GM18502 (cell line): Measurements from ENCODE around the gene C1QTNF6.

Source experiments
- ATAC-seq: cut with Tn5 transposase; IDR thresholded peaks from one replicate; pipeline ENCODE4 v1.9.1; 2021; ENCODE audit warnings: mild to moderate bottlenecking; ENCODE audit not compliant: unreplicated experiment, poor library complexity

The C1QTNF6 gene

DNA sequence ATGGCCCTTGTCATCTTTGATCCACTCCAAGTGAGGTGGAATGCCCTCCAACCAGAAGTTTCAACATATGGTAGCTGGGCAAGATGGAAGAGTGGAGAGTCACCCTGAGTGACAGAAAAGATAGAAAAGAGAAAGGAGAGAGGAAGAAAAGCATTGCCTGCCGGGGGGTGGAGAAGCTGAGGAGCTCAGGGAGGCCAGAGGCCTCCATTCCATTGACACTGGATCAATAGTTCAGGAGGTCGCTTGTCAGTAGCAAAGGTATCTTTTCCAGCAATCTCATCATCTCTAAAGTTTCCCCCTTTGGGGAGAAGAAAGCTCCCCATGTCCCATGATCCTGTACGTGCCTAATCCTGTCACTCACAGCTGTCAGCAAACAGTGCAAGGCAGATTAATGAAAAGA lies 6.7 kb upstream of the C1QTNF6 start:
- no peak for ATAC-seq

DNA sequence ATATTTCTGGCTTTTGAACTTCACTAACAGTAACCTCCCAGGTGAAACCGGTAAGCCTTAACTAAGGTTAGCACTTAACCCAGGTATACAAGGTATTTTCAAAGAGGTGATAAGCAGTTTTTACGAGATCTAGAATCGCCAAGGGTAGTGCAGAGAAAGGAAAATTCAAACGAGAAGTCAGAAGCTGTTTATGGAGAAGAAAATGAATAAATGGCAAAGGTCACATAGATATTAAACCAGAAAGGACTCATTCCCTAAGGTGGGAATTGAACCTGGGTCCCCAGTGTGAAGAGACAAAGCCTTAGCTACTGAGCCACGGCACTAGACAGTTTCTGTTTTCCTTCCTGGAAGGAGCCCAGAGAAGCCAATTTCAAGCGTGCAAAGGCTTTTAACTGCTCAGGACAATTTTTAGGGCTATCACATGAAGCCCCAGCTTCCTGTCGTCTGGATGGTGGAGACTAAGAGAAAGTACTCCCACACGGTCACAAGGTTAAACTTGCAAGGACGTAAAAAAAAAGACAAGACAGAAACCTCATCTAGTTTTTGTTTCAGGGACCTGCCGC lies 5.7 kb upstream of the C1QTNF6 start:
- ATAC-seq: no peak

DNA sequence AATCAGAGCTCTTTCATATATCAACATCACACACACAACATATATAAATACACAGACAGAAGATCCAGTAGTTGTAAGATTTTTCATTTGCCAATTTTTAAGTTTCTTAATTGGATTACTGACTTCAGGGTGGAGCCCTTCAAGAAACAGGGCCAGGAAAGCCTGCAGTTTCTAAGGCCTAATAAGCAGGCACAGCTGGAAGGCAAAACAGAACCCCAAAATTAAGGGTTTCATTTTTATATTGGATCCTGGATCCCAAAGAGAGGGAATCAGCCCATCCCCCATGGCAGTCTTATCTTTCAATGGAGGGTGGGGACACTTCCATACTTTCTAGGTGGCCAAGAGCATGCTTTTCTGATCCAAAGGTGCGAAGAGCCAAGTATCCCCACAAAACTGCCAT lies 4.7 kb upstream of the C1QTNF6 start:
- no peak for ATAC-seq

DNA sequence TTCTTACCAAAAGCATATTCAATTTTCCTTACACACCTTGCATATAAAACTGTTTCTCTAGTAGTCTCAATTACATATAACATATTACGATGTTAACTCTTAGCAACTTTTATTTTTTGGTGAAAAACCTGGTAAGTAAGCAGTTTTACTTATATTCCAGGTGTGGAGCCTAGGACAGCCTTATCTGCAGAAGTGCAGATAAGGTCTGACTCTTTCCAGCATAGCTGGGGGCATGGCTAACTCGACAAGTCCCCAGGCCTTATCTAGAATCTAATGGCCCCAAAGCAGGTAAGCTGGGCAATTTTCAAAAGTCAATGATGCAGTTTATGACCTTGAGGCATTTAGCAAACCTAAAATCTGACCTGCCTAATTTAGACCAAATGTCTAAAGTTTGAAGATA lies 4.2 kb upstream of the C1QTNF6 start:
- ATAC-seq: no peak

DNA sequence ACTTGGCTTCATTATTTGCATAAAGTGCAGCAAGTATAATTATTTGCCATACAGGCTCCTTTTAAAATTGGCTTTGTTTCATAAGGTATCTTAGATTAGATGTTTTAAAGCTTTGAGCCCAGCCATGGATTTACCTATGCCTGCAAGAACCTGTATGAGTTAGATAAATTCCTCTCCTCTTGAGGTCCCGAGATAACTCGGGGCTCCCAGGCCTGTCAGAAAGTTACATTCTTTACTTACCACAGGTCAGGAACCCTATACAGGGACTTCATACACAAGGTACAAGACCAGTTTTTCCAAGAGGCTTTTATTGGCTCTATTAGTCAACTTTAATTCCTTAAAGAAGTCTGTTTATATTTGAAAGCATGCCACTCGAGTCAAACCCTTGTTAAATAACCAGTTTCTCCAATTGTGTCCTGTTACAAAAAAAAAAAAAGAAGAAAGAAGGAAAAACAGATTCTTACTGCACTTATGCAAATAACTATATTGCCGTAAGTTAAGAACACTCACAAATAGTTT lies 2.3 kb upstream of the C1QTNF6 start:
- ATAC-seq: no peak

DNA sequence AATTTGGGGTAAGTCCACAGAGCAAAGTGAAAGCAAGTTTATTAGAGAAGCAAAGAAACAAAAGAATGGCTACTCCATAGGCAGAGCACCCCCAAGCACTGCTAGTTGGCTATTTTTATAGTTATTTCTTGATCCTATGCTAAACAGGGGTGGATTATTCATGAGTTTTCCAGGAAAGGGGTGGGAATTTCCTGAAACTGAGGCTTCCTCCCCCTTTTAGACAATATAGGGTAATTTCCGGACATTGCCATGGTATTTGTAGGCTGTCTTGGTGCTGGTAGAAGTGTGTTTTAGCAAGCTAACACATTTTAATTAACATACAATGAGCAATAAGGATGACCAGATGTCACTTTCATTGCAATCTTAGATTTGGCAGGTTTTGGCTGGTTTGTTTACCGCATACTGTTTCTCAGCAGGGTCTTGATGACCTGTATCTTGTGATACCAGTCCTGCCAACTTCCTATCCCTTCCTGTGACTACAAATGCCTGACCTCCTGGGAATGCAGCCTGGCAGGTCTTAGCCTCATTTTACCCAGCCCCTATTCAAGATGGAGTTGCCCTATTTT lies 937 bp upstream of the C1QTNF6 start:
- ATAC-seq: no peak

DNA sequence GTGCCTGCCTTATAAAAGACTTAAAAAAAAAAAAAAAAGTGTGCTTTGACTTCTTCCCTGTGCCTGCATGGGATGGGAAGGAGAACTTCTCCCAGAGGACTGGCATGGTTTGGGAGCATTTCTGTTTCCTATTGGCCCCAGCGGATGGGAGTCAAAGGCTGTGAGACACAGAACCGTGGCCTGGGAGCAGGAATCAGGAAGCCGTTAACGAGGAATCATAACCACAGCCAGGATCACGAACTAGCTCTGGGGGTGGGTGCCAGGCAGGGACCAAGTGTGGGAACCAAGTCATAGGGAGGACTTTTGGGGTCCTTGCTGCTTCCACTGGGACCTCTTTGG lies 526 bp downstream of the C1QTNF6 start:
- no peak for ATAC-seq

DNA sequence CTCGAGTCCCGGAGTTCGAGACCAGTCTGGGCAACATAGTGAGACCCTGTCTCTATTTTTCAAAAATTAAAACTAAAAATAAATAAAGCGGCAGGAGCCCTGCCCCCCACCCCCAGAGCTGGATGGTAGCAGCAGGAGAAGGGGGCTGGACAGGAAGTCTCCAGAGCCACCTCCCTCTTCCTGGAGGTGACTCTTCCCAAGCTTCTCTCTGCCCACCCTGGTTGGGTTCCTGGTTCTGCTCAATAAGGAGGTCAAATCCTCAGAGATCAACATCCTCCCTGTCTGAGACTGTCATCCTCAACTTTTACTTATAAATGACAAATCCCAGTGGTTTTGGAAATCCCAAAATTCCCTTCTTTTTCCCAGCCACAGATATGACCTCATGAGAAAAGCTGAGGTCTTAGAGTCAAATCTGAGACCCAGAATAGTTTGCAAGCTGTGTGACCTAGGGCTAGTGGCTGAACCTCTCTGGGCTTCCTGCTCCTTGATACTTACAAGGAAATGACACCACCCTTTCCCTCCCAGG lies 987 bp downstream of the C1QTNF6 start:
- ATAC-seq: no peak

DNA sequence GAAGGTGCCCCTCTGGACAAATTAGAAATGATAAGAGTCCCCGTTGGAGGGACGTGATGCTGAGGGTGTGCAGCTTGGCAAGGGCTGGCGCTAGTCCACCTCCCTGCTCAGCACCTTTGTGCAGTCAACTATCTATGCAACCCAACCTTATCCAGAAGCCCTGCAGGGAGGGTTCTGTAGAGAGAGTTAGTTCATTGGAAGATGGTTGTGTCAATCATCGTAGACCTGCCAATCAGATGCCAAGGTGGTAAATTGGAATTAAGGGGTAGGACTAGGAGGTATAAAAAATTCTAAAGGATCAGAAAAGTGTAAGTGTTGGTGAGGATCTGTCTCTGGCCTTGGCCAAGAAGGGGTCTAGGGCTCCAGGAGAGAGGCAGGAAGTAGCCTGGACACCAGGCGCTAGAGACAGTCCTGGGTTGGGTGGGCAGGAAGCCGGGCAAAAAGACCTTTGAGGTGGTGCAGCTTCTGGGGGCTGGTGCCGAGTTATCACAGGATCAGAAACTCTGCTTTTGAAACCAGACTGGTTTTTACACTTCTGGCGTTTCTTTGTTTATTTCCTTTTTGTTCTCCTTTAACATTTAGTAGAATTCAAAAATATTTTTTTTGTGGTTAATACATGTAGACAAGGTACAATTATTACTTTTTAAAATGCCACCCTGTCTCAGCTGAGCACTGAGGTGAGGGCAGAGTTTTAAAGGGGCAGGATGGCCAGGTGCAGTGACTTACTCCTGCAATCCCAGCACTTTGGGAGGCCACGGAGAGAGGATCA lies 1.6 kb downstream of the C1QTNF6 start:
- ATAC-seq: no peak

DNA sequence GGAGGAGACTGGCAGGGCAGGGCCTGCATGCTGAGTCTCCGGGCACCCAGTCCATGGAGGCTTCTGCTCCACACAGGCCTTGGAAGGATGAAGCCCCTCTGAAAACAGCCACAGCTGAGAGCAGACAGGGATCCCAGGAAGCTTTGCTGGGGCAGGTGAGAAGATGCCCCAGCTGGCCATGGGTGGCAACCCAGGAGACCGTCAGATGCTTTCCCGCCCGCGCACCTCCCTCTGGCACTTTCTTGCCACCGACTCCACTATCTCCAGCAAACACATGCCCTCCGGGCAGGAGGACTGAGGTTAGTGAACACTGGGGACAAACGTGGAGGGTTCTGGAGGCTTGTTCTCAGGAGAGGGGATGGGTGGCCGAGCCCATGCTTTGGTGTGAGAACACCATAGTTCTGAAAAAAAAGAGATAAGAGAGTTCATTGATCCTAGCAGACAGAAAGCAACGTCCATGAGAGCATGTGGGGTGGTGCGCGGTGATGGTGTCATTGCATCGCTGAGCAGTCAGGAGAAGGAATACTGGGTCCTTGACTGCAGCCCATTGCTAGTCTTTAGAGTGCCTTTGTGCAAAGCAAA lies 2.3 kb downstream of the C1QTNF6 start:
- no peak for ATAC-seq

DNA sequence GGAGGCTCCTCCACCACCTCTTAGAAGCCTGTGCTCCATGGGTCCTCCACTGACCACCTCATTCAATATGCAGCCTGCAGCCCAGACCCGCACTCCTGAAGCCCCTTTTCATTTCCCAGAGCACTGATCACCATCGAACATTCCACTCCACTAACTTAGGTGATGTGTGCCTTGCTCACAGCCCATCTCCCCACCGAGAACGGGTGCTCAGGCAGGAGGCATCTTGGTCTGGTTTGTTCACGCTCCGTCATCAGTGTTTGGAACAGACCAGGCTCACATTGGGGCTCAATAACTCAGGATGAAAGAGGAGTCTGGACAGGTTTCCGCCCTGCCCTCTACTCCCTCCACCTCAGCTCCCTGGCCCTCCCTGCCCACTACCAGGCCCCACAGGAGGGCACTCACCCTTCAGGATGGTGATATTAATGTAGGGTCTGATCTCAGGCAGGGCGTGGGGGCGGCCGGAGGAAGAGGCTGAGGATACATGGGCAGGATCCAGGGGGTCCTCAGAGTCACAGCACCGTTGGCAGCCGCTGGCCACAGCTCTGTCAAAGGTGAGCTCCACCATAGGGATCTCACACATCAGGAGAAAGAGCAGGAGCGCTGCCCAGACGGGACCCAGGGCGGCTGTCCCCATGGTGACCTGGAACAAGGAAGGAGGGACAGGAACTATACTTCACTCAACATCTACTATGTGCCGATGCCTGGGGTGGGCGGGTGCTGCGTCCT lies 3.1 kb downstream of the C1QTNF6 start:
- ATAC-seq: no peak

DNA sequence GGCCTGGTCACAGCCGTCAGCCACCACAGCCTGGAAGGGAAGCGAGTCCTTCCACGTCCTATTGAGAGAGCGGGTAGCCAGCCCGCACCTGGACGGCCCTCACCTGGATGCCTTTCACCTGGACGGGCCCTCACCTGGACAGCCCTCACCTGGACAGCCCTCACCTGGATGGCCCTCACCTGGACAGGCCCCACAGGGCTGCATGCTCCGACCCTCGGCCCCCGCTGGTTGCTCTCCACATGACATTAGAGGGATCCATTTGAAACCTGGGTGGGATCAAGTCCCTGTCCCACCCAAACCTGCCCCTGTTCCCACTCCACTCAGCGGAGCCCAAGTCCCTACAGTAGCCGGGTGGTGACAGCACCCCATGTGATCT lies 3.7 kb downstream of the C1QTNF6 start:
- ATAC-seq: no peak

DNA sequence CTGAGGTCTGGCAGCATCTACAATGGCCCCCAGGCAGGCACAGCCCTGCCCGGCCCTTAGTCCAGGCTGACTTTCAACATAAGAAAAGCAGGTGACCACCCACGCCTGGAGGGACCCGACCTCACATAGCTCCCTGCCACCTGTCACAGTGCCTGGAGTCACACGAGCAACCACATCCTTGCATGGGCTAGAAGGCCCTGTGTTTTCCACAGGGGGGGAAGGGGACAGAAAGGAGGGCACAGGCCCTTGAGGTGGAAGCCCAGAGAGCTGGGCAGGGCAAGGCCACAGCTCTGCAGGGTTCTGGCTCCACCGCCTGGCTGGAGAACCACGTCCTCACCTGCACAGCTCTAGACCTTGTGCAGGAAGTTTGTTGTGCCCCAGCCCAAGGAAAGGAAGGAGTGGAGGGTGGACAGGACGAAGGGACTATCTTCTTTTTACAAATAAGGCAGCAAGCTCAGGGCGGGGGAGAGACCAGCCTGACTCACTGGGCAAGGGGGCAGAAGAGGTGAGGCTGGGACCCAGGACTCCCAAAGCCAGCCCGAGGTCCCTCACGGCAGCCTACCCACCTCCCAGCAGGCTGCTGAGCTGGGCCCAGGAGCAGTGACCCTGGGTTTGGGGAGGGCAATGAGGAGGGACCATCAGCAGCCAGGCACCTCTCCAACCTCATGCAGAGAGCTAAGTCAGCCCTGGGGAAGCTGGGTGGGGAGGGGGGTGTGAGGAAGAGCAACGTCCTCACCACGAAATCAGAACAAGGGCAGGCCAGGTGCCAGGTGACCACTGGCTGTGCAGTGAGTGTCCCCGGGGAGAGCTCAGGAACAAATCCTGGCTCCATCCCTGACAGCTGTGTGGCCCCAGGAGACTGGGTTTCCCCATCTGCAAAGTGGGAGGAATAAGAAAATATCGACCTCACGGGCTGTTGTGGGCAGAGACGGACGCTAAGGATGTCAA lies 4.3 kb downstream of the C1QTNF6 start:
- ATAC-seq: no peak

DNA sequence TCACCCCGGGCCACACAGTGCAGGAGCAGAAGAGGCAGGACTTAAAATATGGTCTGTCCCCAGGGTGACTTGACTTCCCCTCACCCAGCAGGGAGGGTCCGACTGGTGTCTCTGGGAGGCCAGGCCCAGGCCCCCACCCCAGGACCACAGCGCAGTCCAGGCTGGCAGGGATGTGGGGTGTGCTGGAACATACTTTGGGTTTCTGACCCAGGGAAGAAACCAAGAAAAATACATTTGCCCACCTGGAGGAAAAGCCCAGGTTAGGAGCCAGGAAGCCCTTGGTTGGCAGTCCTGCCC lies 5.2 kb downstream of the C1QTNF6 start:
- ATAC-seq: no peak

DNA sequence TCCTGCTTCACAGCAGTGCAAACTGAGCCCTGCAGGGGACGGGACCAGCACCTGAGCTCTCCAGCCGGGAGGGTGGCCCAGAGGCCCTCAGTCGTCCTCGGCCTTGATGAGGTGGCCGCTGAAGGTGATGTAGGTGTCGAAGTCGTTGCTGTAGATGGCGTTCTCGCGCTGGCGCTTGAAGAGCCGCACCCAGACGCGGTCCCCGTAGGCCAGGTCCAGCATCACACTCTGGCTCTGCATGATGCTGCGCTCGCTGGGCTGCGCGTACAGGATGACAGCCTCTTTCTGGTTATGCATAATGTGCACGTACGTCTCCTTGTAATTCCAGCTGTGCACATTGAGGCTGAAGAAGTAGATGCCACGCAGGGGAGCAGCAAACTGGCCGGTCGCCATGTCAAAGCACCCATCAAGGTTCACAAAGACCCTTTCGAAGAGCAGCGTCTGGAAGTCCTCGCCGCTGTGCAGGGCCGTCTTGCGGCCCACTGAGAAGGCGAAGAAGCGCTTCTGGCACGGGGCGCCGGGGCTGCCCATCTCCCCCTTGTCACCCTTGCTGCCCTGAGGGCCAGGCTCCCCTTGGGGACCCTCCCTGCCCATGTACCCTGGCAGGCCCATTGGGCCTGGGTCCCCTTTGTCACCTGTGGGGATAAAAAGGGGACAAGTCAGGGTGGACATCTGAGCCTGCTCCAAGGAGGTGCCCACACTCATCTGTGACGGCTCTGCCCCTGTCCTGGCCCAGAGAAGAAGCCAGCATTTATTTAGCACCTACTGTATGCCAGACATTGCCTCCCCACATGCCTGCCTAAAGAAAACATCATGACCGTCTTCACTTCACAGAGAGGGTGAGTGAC lies 5.7 kb downstream of the C1QTNF6 start:
- no peak for ATAC-seq

DNA sequence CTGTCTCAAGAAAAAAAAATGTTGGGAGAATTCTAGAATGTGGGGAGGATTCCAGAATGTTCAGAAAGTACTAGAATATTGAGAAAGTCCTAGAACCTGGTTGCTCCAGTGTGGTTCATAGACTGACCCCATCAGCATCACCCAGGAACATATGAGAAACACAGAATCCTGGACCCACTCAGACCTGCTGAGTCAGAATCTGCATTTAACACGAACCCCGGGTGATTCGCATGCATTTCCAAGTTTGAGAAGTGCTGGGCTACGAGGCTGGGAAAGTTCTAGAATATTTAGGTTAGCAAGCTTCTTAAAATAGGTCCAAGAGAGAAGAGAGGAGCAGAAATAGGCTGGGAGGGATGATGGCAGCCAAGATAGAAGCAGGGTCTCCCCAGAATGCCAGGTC lies 6.4 kb downstream of the C1QTNF6 start:
- ATAC-seq: no peak

DNA sequence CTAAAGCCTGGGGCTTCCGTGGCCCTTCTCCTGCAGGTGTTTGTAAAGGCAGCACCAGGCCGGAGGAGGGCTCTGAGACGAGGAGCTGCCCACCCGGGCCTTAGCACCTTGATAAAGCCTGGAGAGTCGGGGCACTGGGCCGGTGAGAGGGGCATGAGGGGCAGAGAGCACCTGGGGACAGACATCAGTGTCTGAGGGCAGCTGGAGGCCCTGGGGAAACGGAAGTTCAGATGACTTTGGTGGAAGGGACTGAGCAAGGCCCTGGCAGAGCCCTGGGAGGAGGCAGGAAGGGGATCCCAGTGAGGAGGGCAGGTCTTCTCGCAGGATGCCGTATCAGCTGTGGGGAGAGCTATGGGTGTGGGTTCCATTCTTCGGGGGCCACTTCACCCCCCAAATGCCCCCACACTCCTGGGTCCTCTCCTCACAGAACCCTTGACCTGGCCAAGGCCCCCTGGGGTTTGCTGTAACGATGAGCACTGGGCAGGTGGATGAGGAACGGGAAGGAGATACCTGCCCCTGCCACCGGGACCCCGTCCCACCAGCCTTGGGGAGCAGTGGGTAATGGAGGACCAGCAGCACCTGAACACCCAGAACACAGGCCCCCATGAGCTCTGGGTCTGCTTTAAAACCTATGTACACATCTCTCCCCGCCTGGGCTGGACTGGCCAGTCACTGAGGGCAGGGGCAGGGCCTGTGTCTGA lies 7.4 kb downstream of the C1QTNF6 start:
- no peak for ATAC-seq

DNA sequence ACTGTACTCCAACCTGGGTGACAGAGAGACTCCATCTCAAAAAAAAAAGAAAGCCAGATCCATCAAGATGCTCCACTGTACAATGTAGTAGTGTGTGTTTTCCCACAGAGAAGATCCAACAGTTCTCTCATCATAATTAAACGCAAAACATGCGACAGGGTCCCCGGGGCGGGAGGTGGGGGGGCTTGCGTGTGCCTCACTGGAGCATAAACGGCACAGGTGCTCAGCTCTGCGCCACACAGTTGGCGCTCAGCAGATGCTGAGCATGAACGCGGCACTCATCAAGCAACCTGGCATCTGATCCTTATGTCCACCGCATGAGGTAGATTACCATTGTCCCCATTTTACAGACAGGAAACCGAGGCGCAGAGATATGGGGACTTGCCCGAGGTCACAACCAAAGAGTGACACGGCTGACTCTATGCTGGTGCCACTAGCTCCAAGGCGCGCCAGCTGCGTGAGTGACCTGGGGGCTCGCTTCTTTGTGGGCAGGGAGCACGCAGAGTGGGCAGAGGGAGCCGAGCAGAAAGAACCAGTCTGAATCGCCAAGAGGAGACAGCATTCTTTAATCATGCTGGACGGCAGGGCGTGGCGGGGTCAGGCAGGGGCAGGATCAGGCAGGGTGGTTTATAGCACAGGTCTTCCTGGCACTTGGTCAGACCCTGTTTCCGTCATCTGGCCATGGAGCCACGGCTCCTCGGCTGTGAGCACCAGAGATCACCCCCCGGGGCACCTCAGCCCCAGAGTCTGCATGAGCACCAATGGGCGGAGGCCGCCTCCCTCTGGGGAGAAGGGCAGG lies 8.2 kb downstream of the C1QTNF6 start:
- ATAC-seq: no peak
